GM18507 (cell line): ENCODE measurements around the gene DNASE1L1.

ENCODE experiments used
- DNase-seq: peaks from one replicate; pipeline ENCODE4 v3.0.0; 2011; ENCODE audit warnings: low read depth; ENCODE audit not compliant: insufficient read length; ENCODE audit errors: extremely low spot score
- FAIRE-seq: peaks from 2 replicates; lab custom pipeline; 2011; peaks lifted over from hg19 to GRCh38; lab: Jason Lieb, UNC

Gene DNASE1L1

GRCh38 chrX:154436983-154437752 is 28.1 kb upstream of the DNASE1L1 start, which contains the start of gene GDI1:
Gene GDI1, plus strand, starts transcription at chrX:154437154. Its CDS starts 101 bp downstream, at chrX:154437255.
- peak; percentile 68 for FAIRE-seq
- no peak for DNase-seq

- no peak for FAIRE-seq
- DNase-seq = no peak
Measured at GRCh38 chrX:154436374-154436982, 27.4 kb upstream of the DNASE1L1 start.

GRCh38 chrX:154435171-154435733 is 26.2 kb upstream of the DNASE1L1 start:
- FAIRE-seq (no peak), DNase-seq (no peak)

GRCh38 chrX:154434394-154435168 is 25.5 kb upstream of the DNASE1L1 start:
- no peak for DNase-seq
- FAIRE-seq = no peak

GRCh38 chrX:154433605-154434004 is 24.6 kb upstream of the DNASE1L1 start:
- no peak for DNase-seq
- no peak for FAIRE-seq

- DNase-seq = no peak
- no peak for FAIRE-seq
Measured at GRCh38 chrX:154432210-154432609, 23.2 kb upstream of the DNASE1L1 start.

- FAIRE-seq (no peak), DNase-seq (no peak)
Measured at GRCh38 chrX:154431341-154431740, 22.3 kb upstream of the DNASE1L1 start.

GRCh38 chrX:154430916-154431315 is 21.9 kb upstream of the DNASE1L1 start:
- no peak for FAIRE-seq

GRCh38 chrX:154430479-154430878 is 21.4 kb upstream of the DNASE1L1 start:
- DNase-seq (no peak), FAIRE-seq (no peak)

More at GRCh38 chrX:154430916-154431315, 21.9 kb upstream of the DNASE1L1 start:
- no peak for DNase-seq

GRCh38 chrX:154429711-154430110 is 20.7 kb upstream of the DNASE1L1 start:
- peak; percentile 42 for FAIRE-seq
- DNase-seq = no peak

GRCh38 chrX:154428176-154429171 is 19.4 kb upstream of the DNASE1L1 start, which contains the start of gene ATP6AP1:
Gene ATP6AP1, plus strand, starts transcription at chrX:154428677. Its CDS starts 16 bp downstream, at chrX:154428693.
- FAIRE-seq (peak; percentile 98), DNase-seq (peak; percentile 76)

GRCh38 chrX:154426916-154427770 is 18.1 kb upstream of the DNASE1L1 start:
- FAIRE-seq (no peak), DNase-seq (no peak)

- DNase-seq (no peak), FAIRE-seq (no peak)
Measured at GRCh38 chrX:154420402-154420756, 11.3 kb upstream of the DNASE1L1 start.

- FAIRE-seq = no peak
Measured at GRCh38 chrX:154419688-154420401, 10.8 kb upstream of the DNASE1L1 start.

GRCh38 chrX:154419189-154419588 is 10.1 kb upstream of the DNASE1L1 start:
- DNase-seq = no peak
- FAIRE-seq = no peak

More at GRCh38 chrX:154419688-154420401, 10.8 kb upstream of the DNASE1L1 start:
- no peak for DNase-seq

- no peak for DNase-seq
- no peak for FAIRE-seq
Measured at GRCh38 chrX:154417157-154417556, 8.1 kb upstream of the DNASE1L1 start.

- FAIRE-seq = no peak
- no peak for DNase-seq
Measured at GRCh38 chrX:154413142-154413541, 4.1 kb upstream of the DNASE1L1 start.
